K562 (cell line): ENCODE data around the gene PTPRT. TPM values are rescaled to one million over a fixed set of nuclear protein-coding genes. Genes with fewer than 3 reads are reported as not detected.
A peak's percentile ranks its signal among the peaks of the same experiment; 100 is the strongest.

ENCODE experiments used
- ATAC-seq: fragments of 200-7000 bp; cut with Tn5 transposase; 3 replicates; pipeline ENCODE4 v1.9.1; 2020; ENCODE audit warnings: moderate library complexity
- Bru-seq: library from RNA; stranded (reverse); fragments of 400-500 nt; gene quantifications from one replicate; lab custom pipeline; 2021; lab: Mats Ljungman, UMichigan
- BruChase-seq, 2 experiments: library from RNA; stranded (reverse); fragments of 400-500 nt; gene quantifications; one replicate each; lab custom pipeline; 2021; lab: Mats Ljungman, UMichigan
- BruUV-seq: library from RNA; stranded (reverse); fragments of 400-500 nt; replicated peaks from 2 replicates; lab custom pipeline; 2021; lab: Mats Ljungman, UMichigan
- CTCF ChIA-PET: fragments of 300-600 bp; formaldehyde crosslinking; extraction: SDS; loops from one replicate; lab custom pipeline; 2021; ENCODE audit warnings: low intra/inter-chr PET ratio; lab: Yijun Ruan, JAX
- POLR2A ChIA-PET: fragments of 300-600, 350-650 bp; sonication (Branson Sonifier 250); formaldehyde crosslinking; extraction: SDS; loops from one replicate; lab custom pipeline; 2021; ENCODE audit warnings: antibody characterized with exemption, inconsistent platforms; lab: Yijun Ruan, JAX
- DNase-seq, 4 experiments: peaks; one replicate each; pipeline versions ENCODE4 v3.0.0 to v3.0.0-alpha.2; 2011 to 2018; ENCODE audit warnings: low spot score in 3 of 4, mixed read lengths in 3 of 4; ENCODE audit errors: extremely low read depth in 1 of 4
- FAIRE-seq: peaks from 2 replicates; lab custom pipeline; 2011; peaks lifted over from hg19 to GRCh38; lab: Jason Lieb, UNC
- H2AFZ ChIP-seq: 2 replicates; pipeline ENCODE4 v1.6.0; 2011; ENCODE audit warnings: low read depth, low read length, control low read depth, inconsistent platforms
- H3K27ac ChIP-seq: fragments of 200-600 bp; 3 replicates; pipeline ENCODE4 v1.8.0; 2011; ENCODE audit warnings: low read depth, mild to moderate bottlenecking, control low read depth, inconsistent platforms, low read length, moderate library complexity, mixed read lengths; ENCODE audit errors: extremely low read depth
- H3K27me3 ChIP-seq, 2 experiments: fragments of 300-600 bp in 1 of 2; 2 replicates in 1 of 2; 3 replicates in 1 of 2; pipeline versions ENCODE4 v1.6.0 to v1.8.0; 2011; ENCODE audit warnings: inconsistent platforms in 2 of 2, low read length in 2 of 2, mild to moderate bottlenecking in 1 of 2, mixed read lengths in 1 of 2, moderate library complexity in 1 of 2; ENCODE audit not compliant: control insufficient read depth in 2 of 2, insufficient read depth in 2 of 2
- H3K36me3 ChIP-seq: fragments of 300-600 bp; 3 replicates; pipeline ENCODE4 v1.8.0; 2011; ENCODE audit warnings: mild to moderate bottlenecking, low read length, inconsistent platforms; ENCODE audit not compliant: control insufficient read depth, insufficient read depth
- H3K4me1 ChIP-seq, 2 experiments: fragments of 200-600 bp in 1 of 2; replicated peaks in 1 of 2; 2 replicates in 1 of 2; 3 replicates in 1 of 2; pipeline versions ENCODE4 v1.5.1 to v1.8.0; 2011; ENCODE audit warnings: inconsistent platforms in 2 of 2, low read length in 2 of 2, mild to moderate bottlenecking in 1 of 2, mixed read lengths in 1 of 2, moderate library complexity in 1 of 2; ENCODE audit not compliant: control insufficient read depth in 2 of 2, insufficient read depth in 2 of 2
- H3K4me2 ChIP-seq: 2 replicates; pipeline ENCODE4 v1.6.1; 2011; ENCODE audit warnings: low read length, control low read depth, inconsistent platforms, mixed read lengths; ENCODE audit not compliant: insufficient read depth
- H3K4me3 ChIP-seq: fragments of 200-600 bp; sonication (generic), shearing (Covaris generic); 2 replicates; pipeline ENCODE4 v1.5.1; 2016; ENCODE audit warnings: control low read depth, inconsistent platforms
- H3K79me2 ChIP-seq: fragments of 200-600 bp; 3 replicates; pipeline ENCODE4 v1.8.0; 2011; ENCODE audit warnings: low read length, inconsistent platforms; ENCODE audit not compliant: control insufficient read depth, insufficient read depth
- H3K9ac ChIP-seq, 2 experiments: 2 replicates each; pipeline versions ENCODE4 v1.6.0 to v1.6.1; 2011; ENCODE audit warnings: low read depth in 2 of 2, low read length in 2 of 2, control low read depth in 1 of 2, inconsistent platforms in 1 of 2, mild to moderate bottlenecking in 1 of 2, mixed read lengths in 1 of 2; ENCODE audit not compliant: insufficient read depth in 1 of 2
- H3K9me1 ChIP-seq: one replicate; pipeline ENCODE4 v1.6.0; 2011; ENCODE audit warnings: inconsistent platforms, mild to moderate bottlenecking, low read length, moderate library complexity; ENCODE audit not compliant: control insufficient read depth, insufficient read depth
- H3K9me3 ChIP-seq: replicated peaks from 2 replicates; pipeline ENCODE4 v1.5.1; 2011; ENCODE audit warnings: low read depth, low read length, inconsistent platforms; ENCODE audit not compliant: control insufficient read depth, insufficient read depth
- H4K20me1 ChIP-seq: replicated peaks from 2 replicates; pipeline ENCODE4 v1.6.1; 2011; ENCODE audit warnings: low read length, inconsistent platforms, mixed read lengths; ENCODE audit not compliant: control insufficient read depth, insufficient read depth
- KDM2B ChIP-seq: fragments of 250-450 bp; sonication (Bioruptor Pico); IDR thresholded peaks from 2 replicates; pipeline ENCODE4 v1.8.0; 2021; ENCODE audit warnings: mild to moderate bottlenecking, moderate library complexity
- WGBS: fragments of 100-300 bp; shearing (Covaris generic); methylation state at CpG from one replicate; pipeline ENCODE4 v1.1.6; 2016; ENCODE audit warnings: low coverage, mixed read lengths; ENCODE audit not compliant: insufficient coverage; ENCODE audit errors: missing lambda C conversion rate; 5-methylcytosine and 5-hydroxymethylcytosine counted together
- in situ Hi-C: fragments of 300-500 bp; cut with MboI; formaldehyde crosslinking; loops from 4 replicates; pipeline ENCODE4 v1.15.0; 2018; ENCODE audit warnings: inconsistent platforms, mixed read lengths
- intact Hi-C: fragments of 100-400 bp; cut with micrococcal nuclease; formaldehyde crosslinking; loops from 2 replicates; pipeline ENCODE4 v1.14.2; 2022
- long read RNA-seq, 3 experiments: library from polyadenylated mRNA in 2 of 3; library from RNA in 1 of 3; unstranded in 2 of 3; stranded (forward) in 1 of 3; transcript quantifications; one replicate each; pipeline ENCODE4 v2.0.0, GENCODE V29; 2019 to 2022
- polyA minus RNA-seq, 3 experiments: library from RNA; depleted of rRNA, polyadenylated mRNA; stranded (reverse); fragments of >200 nt; gene quantifications; 2 replicates each; pipeline ENCODE4 v1.2.3, GENCODE V29; 2011
- polyA plus RNA-seq, 8 experiments: library from polyadenylated mRNA; depleted of rRNA in 4 of 8; stranded (reverse) in 5 of 8; unstranded in 3 of 8; fragments of >200 nt; fragmentation: Nextera tagmentation in 2 of 8; fragmentation: Illumina TruSeq in 1 of 8; extraction: Ambion mirVana in 2 of 8; extraction: Trizol in 1 of 8; gene quantifications; 2 replicates each; pipeline versions ENCODE4 v1.2.1 to v1.2.3, GENCODE V29; 2011 to 2014; ENCODE audit warnings: inconsistent platforms in 1 of 8, missing spikeins in 1 of 8
- total RNA-seq, 7 experiments: library from RNA; depleted of rRNA in 6 of 7; stranded (reverse); fragments of >200 nt in 6 of 7; fragmentation: Illumina TruSeq in 2 of 7; extraction: Trizol in 2 of 7; gene quantifications; 2 replicates each; pipeline versions ENCODE4 v1.2.1 to v1.2.3, GENCODE V29; 2011 to 2021; ENCODE audit warnings: low replicate concordance in 1 of 7

PTPRT gene
- total RNA-seq (2011; cell fraction: chromatin; rRNA removed; ENCODE audit: low replicate concordance) = not detected in 2 replicates
- not detected in 2 replicates for total RNA-seq (2011; cell fraction: nucleolus; rRNA removed)
- not detected in 2 replicates for total RNA-seq (2011; cell fraction: nucleoplasm; rRNA removed)
- total RNA-seq (2014; rRNA removed) (not detected in 2 replicates), total RNA-seq (2014; rRNA removed; fragmentation: Illumina TruSeq; extraction: Trizol) (not detected in 2 replicates), total RNA-seq (2015; rRNA removed; fragmentation: Illumina TruSeq; extraction: Trizol) (not detected in 2 replicates), total RNA-seq (2021) (not detected in 2 replicates), polyA plus RNA-seq (2011; rRNA removed) (not detected in 2 replicates), polyA plus RNA-seq (2014; fragmentation: Illumina TruSeq; extraction: Trizol) (not detected in 2 replicates), polyA plus RNA-seq (2014; fragmentation: Nextera tagmentation; extraction: Ambion mirVana) (not detected), polyA plus RNA-seq (2014; rRNA removed) (not detected in 2 replicates), polyA minus RNA-seq (2011; rRNA and poly(A)+ RNA removed) (not detected in 2 replicates), Bru-seq, nascent RNA (percentile 0 among the genes with signal in this experiment), BruChase-seq, experiment 1, labeled RNA remaining after a 2-hour chase (percentile 0 among the genes with signal in this experiment), BruChase-seq, experiment 2, labeled RNA remaining after a 6-hour chase (percentile 0 among the genes with signal in this experiment)
- not detected in 2 replicates for polyA plus RNA-seq (2011; cell fraction: cytosol; rRNA removed)
- polyA plus RNA-seq (2011; cell fraction: nucleus; rRNA removed) = not detected in 2 replicates
- not detected in 2 replicates for polyA plus RNA-seq (2012)
- polyA minus RNA-seq (2011; cell fraction: cytosol; rRNA and poly(A)+ RNA removed) = not detected in 2 replicates
- not detected in 2 replicates for polyA minus RNA-seq (2011; cell fraction: nucleus; rRNA and poly(A)+ RNA removed)
- long read RNA-seq, experiment 1 = 0 reads
- long read RNA-seq, experiment 2 = 0 reads
- long read RNA-seq, experiment 3 = 0 reads

DNA sequence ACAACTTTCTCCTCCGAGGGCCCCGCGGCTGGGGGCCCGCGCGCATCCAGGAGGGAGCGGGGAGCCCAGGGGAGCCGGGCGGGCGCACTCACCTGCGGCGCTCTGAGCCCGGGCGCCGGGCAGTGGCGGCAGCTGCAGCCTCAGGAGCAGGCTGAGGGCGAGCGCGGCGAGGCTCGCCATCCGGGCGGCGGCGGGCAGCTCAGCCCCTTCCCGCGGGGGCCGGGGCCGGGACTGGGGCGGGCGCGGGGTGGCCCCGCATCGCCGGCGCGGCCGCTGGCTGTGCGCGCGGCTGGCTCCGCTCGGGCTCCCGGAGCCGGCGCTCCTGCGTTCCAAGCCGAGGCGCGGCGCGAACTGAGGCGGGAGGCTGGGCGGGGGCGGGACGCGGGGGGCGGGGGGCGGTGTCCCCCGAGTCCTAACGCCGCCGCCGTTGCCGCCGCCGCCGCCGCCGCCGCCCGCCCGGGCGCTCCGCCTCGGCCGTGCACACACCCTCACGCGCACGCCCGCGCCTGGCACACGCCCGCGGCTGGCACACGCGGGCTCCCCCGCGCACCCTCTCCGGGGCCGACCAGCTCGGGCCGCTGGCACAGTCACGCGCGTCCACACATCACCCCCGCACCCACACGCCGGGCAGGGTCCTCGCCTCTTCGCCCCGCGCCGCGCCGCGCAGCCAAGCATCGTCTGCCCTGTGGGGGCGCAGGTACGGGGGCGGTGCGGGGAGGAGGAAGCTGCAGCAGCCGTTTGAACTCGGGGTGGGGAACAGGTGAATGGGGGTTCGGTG, at the start of gene PTPRT:
Gene PTPRT (minus strand): TSS at position 353 of the 778 bp plus-strand sequence. CDS start 173 bp downstream, at position 180.
- no peak for FAIRE-seq
- H3K79me2 ChIP-seq = no peaks in the 10 kb centered on the region
- H4K20me1 ChIP-seq = peaks cover 5% of the 10 kb centered on the region
- H3K27ac ChIP-seq = no peak within 1 kb of the TSS
- CTCF ChIA-PET = interaction anchor here (0.7 to 0.8 kb wide), 2 partner anchors 10 to 1301 kb away, joined by 3 to 4 read pairs; no protein-coding TSS in a partner anchor
- WGBS = 19% methylated on average over 20 of the region's 115 CpGs
- H3K9ac ChIP-seq = no peak within 1 kb of the TSS
- no peaks in the 10 kb centered on the region for H3K9me1 ChIP-seq
- no peaks in the 10 kb centered on the region for H3K9me3 ChIP-seq
- TF ChIP-seq KDM2B (CRISPR knock-in tag) = no peak
- no peak within 1 kb of the TSS for H2AFZ ChIP-seq
- H3K36me3 ChIP-seq = no peaks in the 10 kb centered on the region
- in situ Hi-C loops (loop anchor here (10.0 kb wide), 1 partner anchor 1235 kb away; no protein-coding TSS in a partner anchor), intact Hi-C loops (loop anchor here (5.0 to 10.0 kb wide), 2 partner anchors 1165 to 1232 kb away; no protein-coding TSS in a partner anchor)
- peaks cover 4 to 5% of the 10 kb centered on the region in 2 experiments; a peak in 3 of 5 replicates for H3K27me3 ChIP-seq
- ATAC-seq = no peak
- POLR2A ChIA-PET = no interaction called here
- no peak within 1 kb of the TSS for H3K4me2 ChIP-seq
- H3K4me1 ChIP-seq = no peaks in the 10 kb centered on the region
- no peak within 1 kb of the TSS for H3K4me3 ChIP-seq
- no TSS peak for BruUV-seq
- no peak for DNase-seq
